ENCODE results near the gene TRAPPC10.

The TRAPPC10 gene

DNA sequence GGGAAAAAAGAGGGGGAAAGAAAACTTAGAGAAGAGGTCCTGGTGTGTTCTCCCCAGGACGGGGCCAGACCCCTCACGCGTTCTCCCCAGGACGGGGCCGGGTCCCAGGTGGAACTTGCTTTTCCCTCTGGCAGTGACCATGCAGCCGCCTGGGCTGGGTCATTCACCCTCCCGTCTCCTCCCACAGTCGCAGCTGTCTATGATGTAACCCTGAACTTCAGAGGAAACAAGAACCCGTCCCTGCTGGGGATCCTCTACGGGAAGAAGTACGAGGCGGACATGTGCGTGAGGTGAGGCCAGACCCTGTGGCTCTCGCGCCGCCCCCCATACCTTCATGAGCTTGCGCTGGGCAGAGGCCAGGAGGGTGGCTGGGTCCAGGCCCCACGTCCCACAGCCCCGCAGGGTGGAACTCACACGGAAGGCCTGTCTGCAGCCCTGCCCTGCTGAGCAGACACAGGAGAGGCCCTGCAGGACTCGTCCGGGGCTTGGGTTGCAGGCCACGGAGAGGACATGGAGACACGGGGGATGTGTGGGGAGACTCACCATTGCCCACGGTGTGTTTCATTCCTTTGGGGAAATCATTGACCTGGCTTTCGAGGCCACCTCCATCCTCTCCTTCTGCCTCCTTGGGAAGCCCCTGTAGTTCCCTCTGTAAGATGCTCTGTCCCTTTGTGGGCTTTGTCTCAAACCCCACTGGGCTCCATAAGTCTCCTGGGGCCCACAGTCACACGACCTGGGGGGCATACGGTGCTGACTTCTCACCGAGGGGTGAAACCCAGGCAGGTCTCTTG is 40.7 kb upstream of the TRAPPC10 start:
- TF ChIP-seq TAF1 (IDR thresholded peaks at IDR 0.05; ENCODE audit: low read depth) = no peak
- no peak for TF ChIP-seq FOXM1 (IDR thresholded peaks at IDR 0.05; ENCODE audit: borderline replicate concordance, low read depth)
- TF ChIP-seq ZBTB7A (IDR thresholded peaks at IDR 0.05; ENCODE audit: low read depth) = no peak
- TF ChIP-seq TCF12 (IDR thresholded peaks at IDR 0.05; ENCODE audit: low read depth) = no peak
- TF ChIP-seq RAD21 (IDR thresholded peaks at IDR 0.05; ENCODE audit: low read depth) = no peak
- TF ChIP-seq TEAD4 (IDR thresholded peaks at IDR 0.05) = no peak
- no peak for TF ChIP-seq EP300 (IDR thresholded peaks at IDR 0.05; ENCODE audit: borderline replicate concordance)
- TF ChIP-seq, protein P1, sequence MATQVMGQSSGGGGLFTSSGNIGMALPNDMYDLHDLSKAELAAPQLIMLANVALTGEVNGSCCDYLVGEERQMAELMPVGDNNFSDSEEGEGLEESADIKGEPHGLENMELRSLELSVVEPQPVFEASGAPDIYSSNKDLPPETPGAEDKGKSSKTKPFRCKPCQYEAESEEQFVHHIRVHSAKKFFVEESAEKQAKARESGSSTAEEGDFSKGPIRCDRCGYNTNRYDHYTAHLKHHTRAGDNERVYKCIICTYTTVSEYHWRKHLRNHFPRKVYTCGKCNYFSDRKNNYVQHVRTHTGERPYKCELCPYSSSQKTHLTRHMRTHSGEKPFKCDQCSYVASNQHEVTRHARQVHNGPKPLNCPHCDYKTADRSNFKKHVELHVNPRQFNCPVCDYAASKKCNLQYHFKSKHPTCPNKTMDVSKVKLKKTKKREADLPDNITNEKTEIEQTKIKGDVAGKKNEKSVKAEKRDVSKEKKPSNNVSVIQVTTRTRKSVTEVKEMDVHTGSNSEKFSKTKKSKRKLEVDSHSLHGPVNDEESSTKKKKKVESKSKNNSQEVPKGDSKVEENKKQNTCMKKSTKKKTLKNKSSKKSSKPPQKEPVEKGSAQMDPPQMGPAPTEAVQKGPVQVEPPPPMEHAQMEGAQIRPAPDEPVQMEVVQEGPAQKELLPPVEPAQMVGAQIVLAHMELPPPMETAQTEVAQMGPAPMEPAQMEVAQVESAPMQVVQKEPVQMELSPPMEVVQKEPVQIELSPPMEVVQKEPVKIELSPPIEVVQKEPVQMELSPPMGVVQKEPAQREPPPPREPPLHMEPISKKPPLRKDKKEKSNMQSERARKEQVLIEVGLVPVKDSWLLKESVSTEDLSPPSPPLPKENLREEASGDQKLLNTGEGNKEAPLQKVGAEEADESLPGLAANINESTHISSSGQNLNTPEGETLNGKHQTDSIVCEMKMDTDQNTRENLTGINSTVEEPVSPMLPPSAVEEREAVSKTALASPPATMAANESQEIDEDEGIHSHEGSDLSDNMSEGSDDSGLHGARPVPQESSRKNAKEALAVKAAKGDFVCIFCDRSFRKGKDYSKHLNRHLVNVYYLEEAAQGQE (IDR thresholded peaks at IDR 0.05; ENCODE audit: low read depth) = no peak
- no peak for TF ChIP-seq YY1 (IDR thresholded peaks at IDR 0.05; ENCODE audit: low read depth)
- no peak for TF ChIP-seq EGR1 (IDR thresholded peaks at IDR 0.05)
- no peak for TF ChIP-seq NFIC (IDR thresholded peaks at IDR 0.05)
- TF ChIP-seq CREB1 (IDR thresholded peaks at IDR 0.05; ENCODE audit: low read depth) = no peak
- TF ChIP-seq, protein P2, sequence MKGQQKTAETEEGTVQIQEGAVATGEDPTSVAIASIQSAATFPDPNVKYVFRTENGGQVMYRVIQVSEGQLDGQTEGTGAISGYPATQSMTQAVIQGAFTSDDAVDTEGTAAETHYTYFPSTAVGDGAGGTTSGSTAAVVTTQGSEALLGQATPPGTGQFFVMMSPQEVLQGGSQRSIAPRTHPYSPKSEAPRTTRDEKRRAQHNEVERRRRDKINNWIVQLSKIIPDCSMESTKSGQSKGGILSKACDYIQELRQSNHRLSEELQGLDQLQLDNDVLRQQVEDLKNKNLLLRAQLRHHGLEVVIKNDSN (IDR thresholded peaks at IDR 0.05) = no peak
- TF ChIP-seq CEBPB (IDR thresholded peaks at IDR 0.05) = no peak
- TF ChIP-seq, protein P3, sequence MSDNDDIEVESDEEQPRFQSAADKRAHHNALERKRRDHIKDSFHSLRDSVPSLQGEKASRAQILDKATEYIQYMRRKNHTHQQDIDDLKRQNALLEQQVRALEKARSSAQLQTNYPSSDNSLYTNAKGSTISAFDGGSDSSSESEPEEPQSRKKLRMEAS (IDR thresholded peaks at IDR 0.05) = no peak

DNA sequence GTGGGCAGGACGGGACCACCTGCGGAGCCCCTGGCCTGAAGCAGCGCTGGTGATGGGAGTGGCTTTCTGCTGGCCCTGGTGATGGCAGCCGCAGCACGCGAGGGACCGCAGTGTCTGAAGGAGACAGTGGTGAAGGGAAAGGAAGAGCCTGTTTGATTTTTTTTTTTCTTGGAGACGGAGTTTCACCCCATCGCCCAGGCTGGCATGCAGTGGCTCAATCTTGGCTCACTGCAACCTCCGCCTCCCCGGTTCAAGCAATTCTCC is 40.2 kb upstream of the TRAPPC10 start:
- TF ChIP-seq TEAD4 (IDR thresholded peaks at IDR 0.05) (no peak), TAF1 (IDR thresholded peaks at IDR 0.05; ENCODE audit: low read depth) (no peak), CEBPB (IDR thresholded peaks at IDR 0.05) (no peak), FOXM1 (IDR thresholded peaks at IDR 0.05; ENCODE audit: borderline replicate concordance, low read depth) (no peak), TCF12 (IDR thresholded peaks at IDR 0.05; ENCODE audit: low read depth) (no peak), YY1 (IDR thresholded peaks at IDR 0.05; ENCODE audit: low read depth) (no peak), RAD21 (IDR thresholded peaks at IDR 0.05; ENCODE audit: low read depth) (no peak), NFIC (IDR thresholded peaks at IDR 0.05) (no peak)
- TF ChIP-seq, protein P2 (IDR thresholded peaks at IDR 0.05) = no peak

DNA sequence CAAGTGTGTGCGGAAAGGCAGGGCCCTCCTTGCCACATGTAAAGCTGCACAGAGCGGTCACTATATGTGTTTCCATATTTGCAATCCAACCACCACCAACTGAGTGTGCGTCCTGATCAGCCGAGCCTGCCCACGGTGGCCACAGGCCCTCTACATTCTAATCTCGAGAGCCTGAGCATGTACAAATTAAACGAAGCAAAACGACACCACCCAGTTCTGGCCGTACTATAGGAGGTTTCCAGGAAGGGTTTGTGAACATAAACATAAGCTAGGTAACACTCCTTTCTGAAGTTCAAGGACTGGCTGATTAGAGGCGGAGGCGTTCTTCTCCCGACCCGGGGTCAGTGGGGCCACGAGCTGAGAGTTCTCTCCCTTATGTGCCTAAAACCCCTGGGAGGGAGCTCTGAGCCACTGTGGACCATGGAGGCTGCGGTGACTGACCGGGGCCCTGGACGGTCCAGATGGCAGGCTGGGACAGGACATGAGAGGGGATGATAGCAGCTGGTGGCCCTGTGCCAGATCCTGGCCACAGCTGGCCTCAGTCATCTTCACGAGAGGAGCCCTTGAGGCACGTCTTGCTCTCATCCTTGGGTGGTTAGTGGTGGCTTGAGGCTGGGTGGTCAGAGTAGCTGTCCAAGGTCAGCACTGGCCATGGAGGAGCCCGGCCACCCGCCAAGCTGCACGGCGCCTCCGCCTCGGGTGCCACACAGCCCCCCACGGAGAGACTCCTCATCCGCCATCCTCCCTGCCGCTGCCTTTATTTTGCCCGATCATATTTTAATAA is 39.1 kb upstream of the TRAPPC10 start:
- TF ChIP-seq, protein P2 (IDR thresholded peaks at IDR 0.05) = no peak
- TF ChIP-seq, protein P1 (IDR thresholded peaks at IDR 0.05; ENCODE audit: low read depth) = 0 out of 2 replicates have a peak, but pooled peaks have one; percentile 11

DNA sequence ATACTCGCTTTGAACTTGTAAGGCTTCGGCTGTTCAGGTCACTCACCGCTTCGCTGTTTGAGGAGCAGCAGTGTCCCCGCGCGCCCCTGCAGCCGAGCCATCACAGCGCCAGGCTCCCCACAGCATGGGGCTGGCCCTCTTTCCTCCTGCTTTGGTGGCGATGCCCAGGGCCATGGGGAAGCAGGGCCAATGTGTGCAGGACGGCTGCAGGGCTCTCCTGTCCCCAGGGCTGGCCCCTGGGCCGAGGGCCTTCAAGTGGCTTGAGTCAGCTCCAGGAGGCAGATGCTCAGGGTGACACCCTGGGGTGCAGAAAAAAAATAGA is 38.5 kb upstream of the TRAPPC10 start:
- TF ChIP-seq EP300 (IDR thresholded peaks at IDR 0.05; ENCODE audit: borderline replicate concordance) (no peak), NFIC (IDR thresholded peaks at IDR 0.05) (no peak), EGR1 (IDR thresholded peaks at IDR 0.05) (no peak), FOXM1 (IDR thresholded peaks at IDR 0.05; ENCODE audit: borderline replicate concordance, low read depth) (no peak), TCF12 (IDR thresholded peaks at IDR 0.05; ENCODE audit: low read depth) (no peak), YY1 (IDR thresholded peaks at IDR 0.05; ENCODE audit: low read depth) (no peak), CREB1 (IDR thresholded peaks at IDR 0.05; ENCODE audit: low read depth) (no peak), TEAD4 (IDR thresholded peaks at IDR 0.05) (no peak), CEBPB (IDR thresholded peaks at IDR 0.05) (no peak)
- TF ChIP-seq, protein P2 (IDR thresholded peaks at IDR 0.05) = no peak
- TF ChIP-seq, protein P1 (IDR thresholded peaks at IDR 0.05; ENCODE audit: low read depth) = no peak
- TF ChIP-seq, protein P3 (IDR thresholded peaks at IDR 0.05) = no peak

All from Ishikawa (cell line).